ENCODE data around the gene IRF1. TPM values are rescaled to one million over a fixed set of nuclear protein-coding genes. Genes with fewer than 3 reads are reported as not detected.

IRF1 gene
- polyA plus RNA-seq, 1 experiment = 25.5 TPM

- ChIA-PET POLR2A (no interaction called here), CTCF (interaction anchor here (0.6 to 5.5 kb wide), 3 partner anchors 12 to 239 kb away, joined by 3 to 23 read pairs (median 3); partner anchors contain the start of gene IRF1)
- no peak for TF ChIP-seq CTCF (IDR thresholded peaks at IDR 0.05; ENCODE audit: insufficient read depth, low read depth, low read length)
- Histone ChIP-seq H3K36me3 (ENCODE audit: control insufficient read depth, insufficient read depth, low read length) (no peaks in the 10 kb centered on the region; the same call in 1 of the 2 replicates), H3K4me3 (ENCODE audit: low read depth, low read length) (no peak overlapping the region), H3K27me3 (ENCODE audit: control insufficient read depth, insufficient read depth, low read length) (no peaks in the 10 kb centered on the region)
- no peak for DNase-seq (ENCODE audit: low read depth)
Observed at GRCh38 chr5:132476876-132477781, 13.4 kb downstream of the IRF1 start.

GRCh38 chr5:132475987-132476875, 14.3 kb downstream of the IRF1 start:
- ChIA-PET CTCF (interaction anchor here (0.6 to 5.5 kb wide), 3 partner anchors 13 to 55 kb away, joined by 3 to 23 read pairs (median 3); partner anchors contain the start of gene IRF1), POLR2A (no interaction called here)
- H3K27me3 ChIP-seq (ENCODE audit: control insufficient read depth, insufficient read depth, low read length) = no peaks in the 10 kb centered on the region
- no peak overlapping the region for H3K4me3 ChIP-seq (ENCODE audit: low read depth, low read length)
- TF ChIP-seq CTCF (IDR thresholded peaks at IDR 0.05; ENCODE audit: insufficient read depth, low read depth, low read length) = no peak
- DNase-seq (ENCODE audit: low read depth) = no peak
- no peaks in the 10 kb centered on the region; the same call in 1 of the 2 replicates for H3K36me3 ChIP-seq (ENCODE audit: control insufficient read depth, insufficient read depth, low read length)

GRCh38 chr5:132475497-132475882, 15.1 kb downstream of the IRF1 start:
- ChIA-PET CTCF (interaction anchor here (1.0 to 1.4 kb wide), 2 partner anchors 44 to 55 kb away, joined by 3 read pairs; no protein-coding TSS in a partner anchor), POLR2A (no interaction called here)
- Histone ChIP-seq H3K4me3 (ENCODE audit: low read depth, low read length) (no peak overlapping the region), H3K36me3 (ENCODE audit: control insufficient read depth, insufficient read depth, low read length) (no peaks in the 10 kb centered on the region; the same call in 1 of the 2 replicates), H3K27me3 (ENCODE audit: control insufficient read depth, insufficient read depth, low read length) (no peaks in the 10 kb centered on the region)
- DNase-seq (ENCODE audit: low read depth) = no peak
- TF ChIP-seq CTCF (IDR thresholded peaks at IDR 0.05; ENCODE audit: insufficient read depth, low read depth, low read length) = no peak

GRCh38 chr5:132474881-132475496, 15.6 kb downstream of the IRF1 start:
- DNase-seq (ENCODE audit: low read depth) = no peak
- CTCF ChIA-PET = interaction anchor here (1.4 kb wide), 1 partner anchor 43 kb away, joined by 3 read pairs; no protein-coding TSS in a partner anchor
- no peaks in the 10 kb centered on the region for H3K27me3 ChIP-seq (ENCODE audit: control insufficient read depth, insufficient read depth, low read length)
- TF ChIP-seq CTCF (IDR thresholded peaks at IDR 0.05; ENCODE audit: insufficient read depth, low read depth, low read length) = no peak
- POLR2A ChIA-PET = no interaction called here
- H3K4me3 ChIP-seq (ENCODE audit: low read depth, low read length) = no peak overlapping the region
- no peaks in the 10 kb centered on the region; the same call in 1 of the 2 replicates for H3K36me3 ChIP-seq (ENCODE audit: control insufficient read depth, insufficient read depth, low read length)

All from BJ (cell line).